HepG2 (cell line): ENCODE results near the gene ANG. TPM values are rescaled to one million over a fixed set of nuclear protein-coding genes. Genes with fewer than 3 reads are reported as not detected.

Experiments
- ASH2L ChIP-seq: fragments of 300-600, 200-600 bp; sonication (generic); IDR thresholded peaks from 2 replicates; pipeline ENCODE4 v1.7.0; 2017; ENCODE audit warnings: low read depth, mild to moderate bottlenecking, moderate library complexity, mixed read lengths, low read length; ENCODE audit not compliant: insufficient read length
- ATF7 ChIP-seq, 2 experiments: fragments of 450-650 bp in 1 of 2; sonication (generic) in 1 of 2; formaldehyde crosslinking in 1 of 2; IDR thresholded peaks; 2 replicates each; pipeline versions ENCODE4 v1.4.0 to v1.6.1; 2016 to 2020; ENCODE audit warnings: antibody characterized with exemption in 1 of 2, mild to moderate bottlenecking in 1 of 2, missing genetic modification reagents in 1 of 2
- LBX2 ChIP-seq: sonication (generic); formaldehyde crosslinking; IDR thresholded peaks from 2 replicates; pipeline ENCODE4 v1.5.0; 2020; ENCODE audit warnings: missing genetic modification reagents, mild to moderate bottlenecking, borderline replicate concordance
- PHF5A ChIP-seq: IDR thresholded peaks from one replicate; pipeline ENCODE4 v1.6.1; 2018; ENCODE audit warnings: low read depth, missing genetic modification reagents; ENCODE audit not compliant: unreplicated experiment
- TRAFD1 ChIP-seq: sonication (generic); formaldehyde crosslinking; IDR thresholded peaks from 2 replicates; pipeline ENCODE4 v1.5.1; 2020; ENCODE audit warnings: missing genetic modification reagents, mild to moderate bottlenecking, borderline replicate concordance
- TSC22D2 ChIP-seq: sonication (generic); formaldehyde crosslinking; IDR thresholded peaks from 2 replicates; pipeline ENCODE4 v1.5.1; 2020; ENCODE audit warnings: missing genetic modification reagents, mild to moderate bottlenecking, borderline replicate concordance
- ZBTB4 ChIP-seq: sonication (generic); formaldehyde crosslinking; IDR thresholded peaks from 2 replicates; pipeline ENCODE4 v1.4.0; 2020; ENCODE audit warnings: missing genetic modification reagents, mild to moderate bottlenecking, borderline replicate concordance
- ZBTB40 ChIP-seq, 2 experiments: fragments of 450-650 bp in 1 of 2; sonication (generic) in 1 of 2; formaldehyde crosslinking in 1 of 2; IDR thresholded peaks; 2 replicates each; pipeline versions ENCODE4 v1.6.1 to v1.8.0; 2016 to 2022; ENCODE audit warnings: antibody characterized with exemption in 1 of 2, mild to moderate bottlenecking in 1 of 2, missing genetic modification reagents in 1 of 2
- ZNF101 ChIP-seq: sonication (generic); formaldehyde crosslinking; IDR thresholded peaks from 2 replicates; pipeline ENCODE4 v1.4.0; 2020; ENCODE audit warnings: mild to moderate bottlenecking, low read depth, missing genetic modification reagents, borderline replicate concordance
- ZNF563 ChIP-seq: sonication (generic); formaldehyde crosslinking; IDR thresholded peaks from 2 replicates; pipeline ENCODE4 v1.8.0; 2022; ENCODE audit warnings: mild to moderate bottlenecking, moderate library complexity, missing genetic modification reagents
- ZSCAN20 ChIP-seq: sonication (generic); formaldehyde crosslinking; IDR thresholded peaks from 2 replicates; pipeline ENCODE4 v1.4.0; 2020; ENCODE audit warnings: missing genetic modification reagents, mild to moderate bottlenecking, borderline replicate concordance
- polyA plus RNA-seq, 8 experiments: library from polyadenylated mRNA; depleted of rRNA in 3 of 8; stranded (reverse) in 7 of 8; unstranded in 1 of 8; fragments of >200 nt; fragmentation: Illumina TruSeq in 4 of 8; extraction: Trizol in 4 of 8; gene quantifications; 2 replicates each; pipeline versions ENCODE4 v1.2.1 to v1.2.3, GENCODE V29; 2011 to 2016; ENCODE audit warnings: low read depth in 4 of 8, missing spikeins in 1 of 8, mixed read lengths in 1 of 8; ENCODE audit not compliant: insufficient read depth in 1 of 8
- total RNA-seq, 5 experiments: library from RNA; depleted of rRNA; stranded (reverse); fragments of >200 nt; fragmentation: Illumina TruSeq; extraction: Trizol; gene quantifications; 2 replicates each; pipeline ENCODE4 v1.2.3, GENCODE V29; 2016; ENCODE audit warnings: low read depth in 1 of 5

ANG gene
- total and polyA plus RNA-seq, 2 of the 13 experiments (the other 11 are each of a cell fraction or from before 2014, with no cell fraction given), result 83.6 to 401 TPM

- TF ChIP-seq PHF5A (CRISPR knock-in tag), result no peak
- TF ChIP-seq ZNF101 (CRISPR knock-in tag), result peak; percentile 39; the same call in 1 of the 2 replicates
- peak; percentile 26 for TF ChIP-seq ZNF563 (CRISPR knock-in tag)
- no peak for TF ChIP-seq ZBTB40 (IDR thresholded peaks at IDR 0.05)
- peak; percentile 21; the same call in 1 of the 2 replicates for TF ChIP-seq ZBTB40 (CRISPR knock-in tag; IDR thresholded peaks at IDR 0.05)
- TF ChIP-seq LBX2 (CRISPR knock-in tag), result peak; percentile 67; the same call in 1 of the 2 replicates
- TF ChIP-seq ZSCAN20, result no peak
- 0 out of 2 replicates have a peak, but pooled peaks have one; percentile 33 for TF ChIP-seq TRAFD1 (CRISPR knock-in tag)
- TF ChIP-seq ATF7 (IDR thresholded peaks at IDR 0.05), result no peak
- peak; percentile 74 for TF ChIP-seq ATF7 (CRISPR knock-in tag; IDR thresholded peaks at IDR 0.05)
- 0 out of 2 replicates have a peak, but pooled peaks have one; percentile 22 for TF ChIP-seq ZBTB4 (CRISPR knock-in tag)
- TF ChIP-seq ASH2L, result peak; percentile 50
- TF ChIP-seq TSC22D2 (CRISPR knock-in tag), result peak; percentile 35; the same call in 1 of the 2 replicates
These were observed 6.0 kb upstream of the ANG start (continued) for GRCh38 chr14:20682435-20683124.
